Testis (tissue), 3 donors: ENCODE measurements around the gene GSDME. TPM values are rescaled to one million over a fixed set of nuclear protein-coding genes. Genes with fewer than 3 reads are reported as not detected.

Source experiments
- DNase-seq: peaks from one replicate; pipeline ENCODE4 v3.0.0-alpha.2; 2019
- H3K27ac ChIP-seq, 2 donors: fragments of 200-600 bp; sonication (generic); one replicate each; pipeline ENCODE4 v1.5.1; 2019
- H3K27me3 ChIP-seq: fragments of 200-600 bp; sonication (generic); one replicate; pipeline ENCODE4 v1.5.1; 2019
- H3K36me3 ChIP-seq: fragments of 200-600 bp; sonication (generic); one replicate; pipeline ENCODE4 v1.5.1; 2017; ENCODE audit warnings: low read depth; ENCODE audit errors: missing control alignments
- H3K4me1 ChIP-seq: fragments of 200-600 bp; sonication (generic); one replicate; pipeline ENCODE4 v1.5.1; 2019
- H3K4me3 ChIP-seq, 2 donors: fragments of 200-600 bp; sonication (generic); one replicate each; pipeline ENCODE4 v1.5.1; 2017 to 2019
- H3K9me3 ChIP-seq: fragments of 200-600 bp; sonication (generic); one replicate; pipeline ENCODE4 v1.5.1; 2017
- CTCF ChIP-seq, 3 experiments: fragments of 450-650 bp in 2 of 3; fragments of 200-600 bp in 1 of 3; sonication (generic) in 1 of 3; IDR thresholded peaks; one replicate each; pipeline ENCODE4 v1.5.1; 2016 to 2019; ENCODE audit warnings: antibody characterized with exemption in 3 of 3, mild to moderate bottlenecking in 2 of 3, moderate library complexity in 1 of 3
- POLR2A ChIP-seq: fragments of 450-650 bp; IDR thresholded peaks from one replicate; pipeline ENCODE4 v1.6.1; 2017; ENCODE audit warnings: antibody characterized with exemption, mild to moderate bottlenecking, moderate library complexity
- WGBS, 2 donors: methylation state at CpG; one replicate each; pipeline ENCODE4 v1.1.5; 2018; 5-methylcytosine and 5-hydroxymethylcytosine counted together
- intact Hi-C: fragments of 100-400 bp; cut with DNase I; formaldehyde crosslinking; loops from one replicate; pipeline ENCODE4 v1.15.1; 2023; ENCODE audit warnings: low total_unique reads
- polyA plus RNA-seq: library from polyadenylated mRNA; stranded (reverse); fragments of 350-450 nt; fragmentation: Illumina TruSeq; extraction: RNeasy Lipid Tissue Mini Kit (QIAGEN cat#74804); gene quantifications from one replicate; pipeline ENCODE4 v1.2.3, GENCODE V29; 2014; ENCODE audit warnings: low read depth, low replicate concordance; ENCODE audit not compliant: insufficient read depth
- total RNA-seq, 2 donors: library from RNA; depleted of rRNA; stranded (reverse); fragments of >200 nt; gene quantifications; one replicate each; pipeline ENCODE4 v1.2.3, GENCODE V29; 2016

The GSDME gene
- total and polyA plus RNA-seq, 3 donors from 2014 or later, result 31.8 to 59.4 (median 55.0) TPM

DNA sequence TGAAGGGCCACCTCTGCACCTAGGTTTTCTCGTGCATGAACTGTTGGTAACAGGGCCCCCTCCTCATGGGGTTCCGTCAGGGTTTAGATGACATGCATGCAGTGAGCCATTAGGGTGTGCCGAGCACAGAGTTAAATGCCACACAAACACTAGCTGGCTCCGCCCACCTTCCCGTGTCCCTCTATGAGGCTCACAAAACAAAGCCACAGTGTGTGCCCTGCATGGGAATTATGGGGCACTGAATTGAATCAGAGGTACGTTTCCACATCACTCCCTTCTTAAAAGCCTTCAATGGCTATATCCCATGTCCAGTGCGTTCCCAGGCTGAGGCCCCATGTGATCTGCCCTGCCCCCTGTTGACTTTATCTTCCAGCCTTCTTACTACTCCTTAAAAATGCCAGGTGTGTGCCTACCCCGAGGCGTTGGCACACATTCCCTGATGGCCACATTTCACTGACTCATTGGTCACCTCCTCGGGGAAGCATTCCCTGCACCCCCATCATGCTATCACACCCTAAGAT, 35.7 kb downstream of the GSDME start:
- peak; percentile 11 for DNase-seq
- TF ChIP-seq POLR2A (no peak), CTCF (IDR thresholded peaks at IDR 0.05) (no peak)
- no peak overlapping the region for H3K27ac ChIP-seq
- 75 to 80% methylated on average over 9 to 10 of the region's 10 CpGs for WGBS, 2 donors
- H3K4me3 ChIP-seq, result no peak overlapping the region
- H3K9me3 ChIP-seq, result no peaks in the 10 kb centered on the region
- no peaks in the 10 kb centered on the region for H3K36me3 ChIP-seq
- no peaks in the 10 kb centered on the region for H3K4me1 ChIP-seq
- intact Hi-C loops, result no loop called here
- H3K27me3 ChIP-seq, result no peaks in the 10 kb centered on the region

DNA sequence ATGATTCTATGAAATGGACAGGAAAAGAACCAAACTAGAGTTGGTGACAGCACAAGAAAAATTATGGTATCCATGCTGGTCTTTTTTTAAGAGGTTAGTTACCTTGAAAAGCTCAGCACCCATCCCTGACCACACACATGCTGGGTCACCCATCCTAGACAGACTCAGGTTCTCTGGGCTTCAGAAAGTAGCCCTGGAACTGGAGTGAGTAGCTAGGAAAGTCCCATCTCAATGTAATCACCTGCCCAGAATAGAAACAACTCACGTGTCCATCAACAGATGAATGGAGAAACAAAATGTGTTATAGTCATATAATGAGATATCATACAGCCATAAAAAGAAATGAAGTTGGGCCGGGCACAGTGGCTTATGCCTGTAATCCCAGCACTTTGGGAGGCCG, 37.0 kb downstream of the GSDME start:
- H3K9me3 ChIP-seq, result no peaks in the 10 kb centered on the region
- no peak overlapping the region for H3K27ac ChIP-seq
- no peaks in the 10 kb centered on the region for H3K27me3 ChIP-seq
- intact Hi-C loops, result no loop called here
- WGBS, 2 donors, result 93 to 95% methylated on average over 3 of the region's 3 CpGs
- TF ChIP-seq CTCF (IDR thresholded peaks at IDR 0.05) (no peak), POLR2A (no peak)
- H3K36me3 ChIP-seq, result no peaks in the 10 kb centered on the region
- no peaks in the 10 kb centered on the region for H3K4me1 ChIP-seq
- H3K4me3 ChIP-seq, result no peak overlapping the region
- no peak for DNase-seq

GRCh38 chr7:24718977-24719491, 38.2 kb downstream of the GSDME start:
- Histone ChIP-seq H3K4me1 (no peaks in the 10 kb centered on the region), H3K9me3 (no peaks in the 10 kb centered on the region), H3K27ac (no peak overlapping the region), H3K4me3 (no peak overlapping the region), H3K36me3 (no peaks in the 10 kb centered on the region), H3K27me3 (no peaks in the 10 kb centered on the region)
- intact Hi-C loops, result no loop called here
- WGBS, 2 donors, result 85 to 97% methylated on average over 13 of the region's 13 CpGs
- DNase-seq, result no peak
- TF ChIP-seq CTCF (IDR thresholded peaks at IDR 0.05) (no peak), POLR2A (no peak)

DNA sequence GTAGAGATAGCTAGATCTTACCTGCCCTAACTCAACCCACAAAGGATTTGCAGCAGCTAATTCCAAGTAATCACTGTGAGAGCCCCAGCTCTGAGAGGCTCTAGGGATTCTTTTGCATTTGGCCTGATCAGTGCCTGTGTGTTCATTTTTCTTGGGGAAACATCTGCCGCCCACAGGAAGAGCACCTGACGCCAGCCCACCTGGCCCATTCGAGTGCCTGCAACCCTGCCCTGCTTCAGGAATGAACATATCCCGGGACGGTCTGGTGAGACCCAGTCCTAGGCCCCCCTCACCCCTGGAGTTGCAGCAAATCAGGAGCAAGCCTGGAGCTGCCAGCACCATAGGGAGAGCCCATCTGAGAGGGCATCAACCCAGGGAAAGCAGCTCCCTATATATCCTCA, 38.8 kb downstream of the GSDME start:
- WGBS, 2 donors, result 100% methylated on average over 5 of the region's 5 CpGs; no CpG with 5 or more reads in 1 of the 2 donors
- no peak overlapping the region for H3K27ac ChIP-seq
- H3K36me3 ChIP-seq, result no peaks in the 10 kb centered on the region
- no peaks in the 10 kb centered on the region for H3K9me3 ChIP-seq
- no peak for DNase-seq
- intact Hi-C loops, result no loop called here
- TF ChIP-seq POLR2A, result no peak
- no peak for TF ChIP-seq CTCF (IDR thresholded peaks at IDR 0.05)
- H3K4me3 ChIP-seq, result no peak overlapping the region
- H3K27me3 ChIP-seq, result no peaks in the 10 kb centered on the region
- no peaks in the 10 kb centered on the region for H3K4me1 ChIP-seq

- Histone ChIP-seq H3K27me3 (no peaks in the 10 kb centered on the region), H3K36me3 (no peaks in the 10 kb centered on the region), H3K4me1 (no peaks in the 10 kb centered on the region), H3K4me3 (no peak overlapping the region), H3K27ac (no peak overlapping the region), H3K9me3 (no peaks in the 10 kb centered on the region)
- no peak for DNase-seq
- TF ChIP-seq CTCF (IDR thresholded peaks at IDR 0.05), result no peak
- TF ChIP-seq POLR2A, result no peak
- intact Hi-C loops, result no loop called here
- WGBS, 2 donors, result 66 to 69% methylated on average over 6 to 7 of the region's 7 CpGs
Observed at GRCh38 chr7:24717694-24718320, 39.5 kb downstream of the GSDME start.
